AG09319 (cell line): ENCODE data around the gene MYBPC2.
"Not testable (repeated sequence)": the region's sequence is repeated elsewhere in the genome, so short reads cannot be mapped to it uniquely, and the experiment has no call there.

Experiments
- DNase-seq: peaks from one replicate; pipeline ENCODE4 v3.0.0-alpha.2; 2010; ENCODE audit warnings: low read depth; ENCODE audit errors: extremely low read depth
- CTCF ChIP-seq: IDR thresholded peaks from 2 replicates; pipeline ENCODE4 v1.5.1; 2011; ENCODE audit warnings: low read depth, mild to moderate bottlenecking, inconsistent platforms, low read length, moderate library complexity

The MYBPC2 gene

DNA sequence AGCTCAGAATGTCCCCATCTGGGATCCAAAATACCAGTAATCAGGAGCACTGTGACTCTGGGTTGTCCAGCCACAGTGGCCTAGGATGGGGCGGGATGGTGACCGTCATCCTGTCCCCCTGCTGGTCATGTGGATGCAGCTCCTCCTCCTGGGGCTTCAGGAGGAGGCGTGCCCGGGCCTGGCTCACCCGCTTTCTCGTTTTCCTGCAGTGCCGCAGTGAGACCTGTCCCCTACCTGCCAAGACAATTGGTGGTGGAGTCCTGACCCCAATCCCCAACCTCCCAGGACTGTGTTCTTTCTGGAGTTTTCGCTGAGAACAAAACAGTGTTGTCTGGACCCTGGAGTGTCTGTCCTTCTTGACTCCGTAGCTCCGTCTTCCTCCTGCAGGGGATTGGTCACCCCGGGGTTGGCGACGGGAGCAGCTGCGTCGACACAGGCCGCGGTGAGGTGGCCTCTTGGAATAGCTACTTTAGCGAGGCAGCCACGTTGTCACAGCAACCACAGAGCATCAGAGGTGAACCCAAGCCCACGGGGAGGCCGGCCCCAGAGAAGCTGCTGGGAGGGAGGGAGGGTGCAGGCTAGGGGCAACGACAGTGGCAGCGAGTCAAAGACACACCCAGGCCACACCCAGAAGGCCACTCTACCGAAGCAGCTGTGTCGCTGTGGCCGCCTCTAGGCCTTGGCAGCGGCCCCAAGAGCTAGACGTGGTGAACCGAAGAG, 33.5 kb downstream of the MYBPC2 start:
- DNase-seq, result no peak
- TF ChIP-seq CTCF, result peak; percentile 1; the same call in 1 of the 2 replicates

- DNase-seq, result no peak
These were observed 34.0 kb downstream of the MYBPC2 start for GRCh38 chr19:50466706-50467039.

DNA sequence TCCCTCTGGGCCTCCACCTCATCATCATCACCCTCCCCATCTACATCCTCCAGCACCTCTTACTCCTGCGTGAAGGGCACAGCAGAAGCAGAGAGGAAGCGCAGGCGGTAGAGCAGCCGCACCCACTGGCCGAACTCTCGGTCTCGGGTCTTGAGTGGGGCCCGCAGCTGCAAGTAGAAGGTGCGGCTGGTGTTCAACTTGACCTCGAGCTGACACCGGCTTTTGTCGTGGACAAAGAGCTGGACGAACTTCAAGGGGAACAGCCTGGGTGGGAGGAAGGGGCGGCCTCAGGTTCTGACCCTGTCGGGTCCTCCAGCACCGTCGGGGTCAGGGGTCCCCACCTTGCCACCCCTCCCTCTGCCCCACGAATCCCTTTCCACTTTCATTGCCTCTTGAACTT, 34.9 kb downstream of the MYBPC2 start:
- no peak for DNase-seq
- no peak for TF ChIP-seq CTCF

More at GRCh38 chr19:50466706-50467039, 34.0 kb downstream of the MYBPC2 start:
- TF ChIP-seq CTCF, result no peak

DNA sequence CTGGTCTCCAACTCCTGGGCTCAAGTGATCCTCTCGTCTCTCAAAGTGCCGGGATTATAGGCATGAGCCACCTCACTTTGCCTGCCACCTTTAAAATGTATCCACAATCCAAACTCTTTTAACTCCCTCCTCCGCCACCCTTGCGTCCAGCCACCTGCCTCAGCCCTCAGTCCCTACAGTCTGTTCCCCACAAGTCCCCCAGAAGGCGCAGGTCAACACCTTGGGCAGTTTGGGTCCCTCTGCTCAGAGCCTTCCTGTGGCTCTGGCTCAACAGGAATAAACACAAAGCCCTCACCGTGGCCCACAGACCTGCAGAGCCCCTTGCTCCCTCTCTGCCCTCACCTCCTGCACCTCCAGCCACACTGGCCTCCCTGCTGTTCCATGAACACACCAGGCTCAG, 36.1 kb downstream of the MYBPC2 start:
- no peak for DNase-seq

GRCh38 chr19:50473336-50473735, 40.6 kb downstream of the MYBPC2 start:
- not testable (repeated sequence) for DNase-seq

More for the DNA sequence above, 36.1 kb downstream of the MYBPC2 start:
- no peak for TF ChIP-seq CTCF

DNA sequence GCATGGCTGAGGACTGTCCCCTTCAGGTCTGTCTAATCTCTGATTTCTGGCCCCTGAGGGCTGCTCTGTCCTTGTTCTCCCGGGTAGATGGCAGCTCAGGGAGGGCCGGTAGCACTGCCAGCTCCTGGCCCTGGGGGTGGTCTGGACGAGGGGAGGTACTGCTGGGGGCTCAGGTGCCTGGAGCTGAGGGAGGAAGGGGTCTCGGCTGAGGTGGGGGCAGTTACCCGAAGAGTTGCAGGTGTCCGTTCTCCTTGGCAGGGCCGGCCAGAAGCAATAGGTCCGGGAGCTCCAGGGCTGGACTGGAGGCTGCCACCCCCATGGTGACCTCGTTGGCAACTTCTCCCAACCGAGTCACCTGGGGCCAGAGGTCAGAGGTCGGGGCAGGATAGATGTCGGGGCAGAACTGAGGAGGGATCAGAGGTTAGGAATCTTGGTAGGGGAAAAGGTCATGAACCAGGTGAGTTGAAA, 42.4 kb downstream of the MYBPC2 start:
- TF ChIP-seq CTCF, result no peak
- no peak for DNase-seq

DNA sequence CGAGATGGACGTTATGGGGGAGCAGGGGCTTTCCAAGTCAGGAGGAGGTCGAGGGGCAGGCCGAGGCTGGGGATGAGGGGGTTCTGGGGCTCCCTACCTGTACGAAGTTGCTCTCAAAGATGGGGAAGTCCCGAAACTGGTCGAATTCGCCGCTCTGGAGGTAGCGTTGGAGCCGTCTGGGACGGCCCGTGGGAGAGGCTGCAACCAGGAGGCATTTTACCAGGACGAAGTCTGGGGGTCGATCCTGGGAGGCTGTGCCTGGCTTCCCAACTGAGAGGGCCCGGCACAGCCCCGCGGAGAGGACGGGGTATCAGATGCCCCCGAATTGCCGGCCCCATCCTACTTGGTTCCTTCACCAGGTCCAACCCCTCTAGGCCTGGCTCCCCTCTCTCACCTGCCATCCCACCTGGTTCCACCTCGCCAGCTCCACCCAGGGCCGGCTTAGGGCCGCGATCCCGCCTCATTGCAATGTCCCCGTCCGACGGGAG, 43.1 kb downstream of the MYBPC2 start:
- TF ChIP-seq CTCF, result no peak
- DNase-seq, result no peak
